DOHH2 (cell line): Measurements from ENCODE around the gene REEP1.

Experiments
- H3F3A ChIP-seq: fragments of 200-600 bp; sonication (generic), shearing (Covaris generic); 2 replicates; pipeline ENCODE4 v1.6.0; 2016; ENCODE audit warnings: antibody characterized with exemption, mild to moderate bottlenecking; ENCODE audit not compliant: control insufficient read depth, insufficient read depth
- H3K27ac ChIP-seq: fragments of 200-600 bp; sonication (generic); 2 replicates; pipeline ENCODE4 v1.5.1; 2014; ENCODE audit warnings: low read depth, mild to moderate bottlenecking, low read length, moderate library complexity
- H3K27me3 ChIP-seq: fragments of 200-600 bp; sonication (generic); 2 replicates; pipeline ENCODE4 v1.6.1; 2014; ENCODE audit warnings: mild to moderate bottlenecking, low read length, mixed read lengths; ENCODE audit not compliant: control insufficient read depth
- H3K36me3 ChIP-seq: fragments of 200-600 bp; sonication (generic); 2 replicates; pipeline ENCODE4 v1.6.1; 2014; ENCODE audit warnings: mild to moderate bottlenecking, low read length, moderate library complexity, mixed read lengths; ENCODE audit not compliant: control insufficient read depth
- H3K4me1 ChIP-seq: fragments of 200-600 bp; sonication (generic); 2 replicates; pipeline ENCODE4 v1.6.1; 2014; ENCODE audit warnings: mild to moderate bottlenecking, low read length, mixed read lengths; ENCODE audit not compliant: control insufficient read depth
- H3K4me2 ChIP-seq: fragments of 200-600 bp; sonication (generic); 2 replicates; pipeline ENCODE4 v1.6.0; 2014; ENCODE audit warnings: mild to moderate bottlenecking, low read length, moderate library complexity
- H3K4me3 ChIP-seq: fragments of 200-600 bp; sonication (generic); 2 replicates; pipeline ENCODE4 v1.5.1; 2014; ENCODE audit warnings: mild to moderate bottlenecking, low read length, mixed read lengths
- H3K79me2 ChIP-seq: fragments of 200-600 bp; sonication (generic); 2 replicates; pipeline ENCODE4 v1.6.1; 2014; ENCODE audit warnings: mild to moderate bottlenecking, low read length, mixed read lengths; ENCODE audit not compliant: control insufficient read depth
- H3K9me2 ChIP-seq: fragments of 200-600 bp; sonication (generic); replicated peaks from 2 replicates; pipeline ENCODE4 v1.6.1; 2014; ENCODE audit warnings: mild to moderate bottlenecking, low read length, mixed read lengths; ENCODE audit not compliant: control insufficient read depth
- H3K9me3 ChIP-seq: fragments of 200-600 bp; sonication (generic); 2 replicates; pipeline ENCODE4 v1.6.1; 2014; ENCODE audit warnings: antibody characterized with exemption, low read length, mixed read lengths; ENCODE audit not compliant: control insufficient read depth, insufficient read depth
- H4K20me1 ChIP-seq: fragments of 200-600 bp; sonication (generic); 2 replicates; pipeline ENCODE4 v1.6.0; 2014; ENCODE audit warnings: low read depth, mild to moderate bottlenecking, antibody characterized with exemption, low read length, moderate library complexity; ENCODE audit not compliant: control insufficient read depth, insufficient read depth
- EZH2phosphoT487 ChIP-seq: fragments of 200-600 bp; sonication (generic); IDR thresholded peaks from 2 replicates; pipeline ENCODE4 v1.6.1; 2017; ENCODE audit warnings: borderline replicate concordance, mild to moderate bottlenecking, antibody characterized with exemption, low read length, moderate library complexity, mixed read lengths
- TF ChIP-seq, protein P1 (sequence below): fragments of 200-600 bp; sonication (generic); IDR thresholded peaks from one replicate; pipeline ENCODE4 v1.5.1; 2014; ENCODE audit warnings: antibody characterized with exemption, mild to moderate bottlenecking, low read depth, low read length; ENCODE audit not compliant: poor library complexity, severe bottlenecking

The REEP1 gene

DNA sequence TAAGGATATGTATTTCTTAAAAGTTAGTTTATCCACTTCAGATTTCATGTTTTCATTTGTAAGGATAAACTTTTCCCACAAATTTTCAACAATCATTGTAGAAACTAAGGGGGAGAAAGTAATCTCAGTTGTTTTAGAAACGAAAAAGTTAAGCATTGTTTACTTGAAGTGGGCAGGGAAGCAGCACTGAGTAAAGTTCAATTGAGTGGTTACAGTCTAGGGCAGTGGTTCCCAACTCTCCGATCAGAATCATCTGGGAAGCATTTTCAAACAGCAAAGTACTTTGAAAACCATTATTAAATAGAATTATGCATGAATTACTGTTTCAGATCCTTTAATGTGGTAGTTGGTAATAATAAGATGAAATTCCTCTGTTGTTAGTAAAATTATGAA lies 125.6 kb downstream of the REEP1 start:
- Histone ChIP-seq H3K27ac (no peak overlapping the region), H3K79me2 (no peaks in the 10 kb centered on the region), H3K9me3 (no peaks in the 10 kb centered on the region), H3K4me3 (no peak overlapping the region), H3F3A (peaks cover 15% of the 10 kb centered on the region; the same call in 1 of the 2 replicates), H3K36me3 (peaks cover 76% of the 10 kb centered on the region), H3K9me2 (no peaks in the 10 kb centered on the region), H3K4me1 (0 out of 2 replicates have a peak, but pooled peaks cover 6% of the 10 kb centered on the region), H3K27me3 (no peaks in the 10 kb centered on the region), H4K20me1 (no peaks in the 10 kb centered on the region), H3K4me2 (no peak overlapping the region)
- TF ChIP-seq EZH2phosphoT487: no peak
- TF ChIP-seq, protein P1, sequence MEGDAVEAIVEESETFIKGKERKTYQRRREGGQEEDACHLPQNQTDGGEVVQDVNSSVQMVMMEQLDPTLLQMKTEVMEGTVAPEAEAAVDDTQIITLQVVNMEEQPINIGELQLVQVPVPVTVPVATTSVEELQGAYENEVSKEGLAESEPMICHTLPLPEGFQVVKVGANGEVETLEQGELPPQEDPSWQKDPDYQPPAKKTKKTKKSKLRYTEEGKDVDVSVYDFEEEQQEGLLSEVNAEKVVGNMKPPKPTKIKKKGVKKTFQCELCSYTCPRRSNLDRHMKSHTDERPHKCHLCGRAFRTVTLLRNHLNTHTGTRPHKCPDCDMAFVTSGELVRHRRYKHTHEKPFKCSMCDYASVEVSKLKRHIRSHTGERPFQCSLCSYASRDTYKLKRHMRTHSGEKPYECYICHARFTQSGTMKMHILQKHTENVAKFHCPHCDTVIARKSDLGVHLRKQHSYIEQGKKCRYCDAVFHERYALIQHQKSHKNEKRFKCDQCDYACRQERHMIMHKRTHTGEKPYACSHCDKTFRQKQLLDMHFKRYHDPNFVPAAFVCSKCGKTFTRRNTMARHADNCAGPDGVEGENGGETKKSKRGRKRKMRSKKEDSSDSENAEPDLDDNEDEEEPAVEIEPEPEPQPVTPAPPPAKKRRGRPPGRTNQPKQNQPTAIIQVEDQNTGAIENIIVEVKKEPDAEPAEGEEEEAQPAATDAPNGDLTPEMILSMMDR: no peak

DNA sequence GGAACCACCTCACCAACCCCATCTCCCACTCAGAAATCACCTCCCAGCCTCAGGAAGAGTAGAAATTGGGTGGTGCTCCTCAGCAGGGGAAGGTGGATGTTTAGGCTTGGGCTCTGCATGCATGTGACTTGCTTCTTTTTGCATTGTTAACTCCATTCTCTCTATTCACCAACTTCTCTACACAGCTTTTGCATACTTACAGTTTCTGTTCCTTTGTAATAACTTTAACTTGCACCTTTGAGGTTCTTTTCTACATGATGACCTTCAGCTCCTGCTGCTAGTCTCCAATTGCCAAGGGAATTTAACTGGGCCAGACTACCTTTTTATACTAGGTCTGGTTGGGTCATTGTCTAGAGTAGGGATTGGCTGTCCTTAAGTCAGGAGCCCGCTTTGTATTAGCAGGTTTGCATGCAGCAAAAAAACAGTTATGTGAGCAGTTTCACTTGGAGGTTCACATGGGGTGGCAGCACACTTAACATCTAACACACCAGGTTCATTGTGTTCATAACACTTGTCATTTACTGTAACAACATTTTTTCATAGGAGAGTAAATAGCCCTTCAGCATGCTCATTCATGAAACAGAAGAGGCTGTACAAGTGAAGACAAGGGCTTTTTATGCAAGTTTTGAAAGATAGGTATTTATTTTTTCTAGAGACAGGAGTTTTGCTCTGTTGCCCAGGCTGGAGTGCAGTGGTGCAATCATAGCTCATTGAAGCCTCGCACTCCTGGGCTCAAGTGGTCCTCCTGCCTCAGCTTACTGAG lies 126.2 kb downstream of the REEP1 start:
- H3K27ac ChIP-seq: 0 out of 2 replicates have a peak overlapping the region, but pooled peaks have one; percentile 0
- H3K4me2 ChIP-seq: no peak overlapping the region
- H3K79me2 ChIP-seq: peaks cover 2% of the 10 kb centered on the region; the same call in 1 of the 2 replicates
- no peaks in the 10 kb centered on the region for H4K20me1 ChIP-seq
- H3K9me3 ChIP-seq: no peaks in the 10 kb centered on the region
- no peak for TF ChIP-seq EZH2phosphoT487
- TF ChIP-seq, protein P1: no peak
- peaks cover 15% of the 10 kb centered on the region; the same call in 1 of the 2 replicates for H3F3A ChIP-seq
- 0 out of 2 replicates have a peak, but pooled peaks cover 6% of the 10 kb centered on the region for H3K4me1 ChIP-seq
- H3K9me2 ChIP-seq: no peaks in the 10 kb centered on the region
- H3K36me3 ChIP-seq: peaks cover 82% of the 10 kb centered on the region
- no peak overlapping the region for H3K4me3 ChIP-seq
- no peaks in the 10 kb centered on the region for H3K27me3 ChIP-seq

DNA sequence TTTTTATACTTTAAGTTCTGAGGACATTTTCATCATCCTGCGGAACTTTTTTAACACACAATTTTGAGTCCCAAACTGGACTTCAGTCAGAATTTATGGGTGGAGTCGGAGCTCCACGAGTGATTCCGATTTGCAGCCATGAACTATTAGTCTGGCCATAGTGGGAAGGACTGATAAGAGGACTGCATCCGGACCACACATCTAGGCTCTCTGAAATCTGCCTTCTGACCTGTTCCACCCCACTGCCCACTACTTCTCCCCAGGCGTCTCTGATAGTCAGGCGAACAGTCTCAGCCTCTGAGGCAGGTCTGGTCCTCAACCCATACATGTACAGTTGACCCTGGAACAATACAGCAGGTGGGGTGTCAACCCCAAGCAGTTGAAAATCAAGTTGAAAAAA lies 133.0 kb downstream of the REEP1 start:
- Histone ChIP-seq H3K36me3 (peaks cover 72% of the 10 kb centered on the region), H4K20me1 (peaks cover 7% of the 10 kb centered on the region), H3K9me3 (no peaks in the 10 kb centered on the region), H3K9me2 (no peaks in the 10 kb centered on the region), H3K4me3 (no peak overlapping the region), H3F3A (no peaks in the 10 kb centered on the region), H3K4me2 (no peak overlapping the region), H3K79me2 (peaks cover 64% of the 10 kb centered on the region), H3K27ac (no peak overlapping the region), H3K27me3 (no peaks in the 10 kb centered on the region), H3K4me1 (peaks cover 40% of the 10 kb centered on the region)
- no peak for TF ChIP-seq EZH2phosphoT487
- TF ChIP-seq, protein P1: no peak
